MM.1S (cell line): Measurements from ENCODE around the gene MGAT5.

ENCODE experiments used
- DNase-seq: peaks from one replicate; pipeline ENCODE4 v3.0.0-alpha.2; 2015
- H2AFZ ChIP-seq: fragments of 300-600 bp; sonication (generic); 2 replicates; pipeline ENCODE4 v1.6.0; 2016; ENCODE audit warnings: antibody characterized with exemption, low read length
- H3F3A ChIP-seq: fragments of 300-600 bp; sonication (generic); 2 replicates; pipeline ENCODE4 v1.6.1; 2016; ENCODE audit warnings: mild to moderate bottlenecking, antibody characterized with exemption, low read length, moderate library complexity, mixed read lengths; ENCODE audit not compliant: insufficient read depth
- H3K27ac ChIP-seq: fragments of 300-600 bp; sonication (generic); 2 replicates; pipeline ENCODE4 v1.5.1; 2016; ENCODE audit warnings: mild to moderate bottlenecking, low read length
- H3K27me3 ChIP-seq: fragments of 300-600 bp; sonication (generic); replicated peaks from 2 replicates; pipeline ENCODE4 v1.6.0; 2016; ENCODE audit warnings: low read length; ENCODE audit not compliant: insufficient read depth
- H3K36me3 ChIP-seq: fragments of 300-600 bp; sonication (generic); replicated peaks from 2 replicates; pipeline ENCODE4 v1.6.1; 2016; ENCODE audit warnings: mild to moderate bottlenecking, low read length, mixed read lengths; ENCODE audit not compliant: insufficient read depth
- H3K4me1 ChIP-seq: fragments of 300-600 bp; sonication (generic); 2 replicates; pipeline ENCODE4 v1.6.1; 2016; ENCODE audit warnings: low read length, mixed read lengths
- H3K4me2 ChIP-seq: fragments of 300-600 bp; sonication (generic); 2 replicates; pipeline ENCODE4 v1.6.0; 2016; ENCODE audit warnings: low read depth, low read length
- H3K4me3 ChIP-seq: fragments of 300-600 bp; sonication (generic); 2 replicates; pipeline ENCODE4 v1.5.1; 2016; ENCODE audit warnings: low read length, mixed read lengths
- H3K79me2 ChIP-seq: fragments of 300-600 bp; sonication (generic); 2 replicates; pipeline ENCODE4 v1.6.1; 2016; ENCODE audit warnings: mixed run types, low read length, mixed read lengths
- H3K9ac ChIP-seq: fragments of 300-600 bp; sonication (generic); 2 replicates; pipeline ENCODE4 v1.6.1; 2016; ENCODE audit warnings: low read length, mixed read lengths
- H3K9me2 ChIP-seq: fragments of 300-600 bp; sonication (generic); replicated peaks from 2 replicates; pipeline ENCODE4 v1.6.1; 2016; ENCODE audit warnings: mild to moderate bottlenecking, low read length, mixed read lengths; ENCODE audit not compliant: insufficient read depth
- H3K9me3 ChIP-seq: fragments of 300-600 bp; sonication (generic); replicated peaks from 2 replicates; pipeline ENCODE4 v1.6.1; 2016; ENCODE audit warnings: mild to moderate bottlenecking, low read length, mixed read lengths; ENCODE audit not compliant: insufficient read depth
- H4K20me1 ChIP-seq: fragments of 300-600 bp; sonication (generic); 2 replicates; pipeline ENCODE4 v1.6.1; 2016; ENCODE audit warnings: mild to moderate bottlenecking, low read length, moderate library complexity, mixed read lengths; ENCODE audit not compliant: insufficient read depth
- CTCF ChIP-seq: fragments of 300-600 bp; sonication (generic); IDR thresholded peaks from 2 replicates; pipeline ENCODE4 v1.5.1; 2016; ENCODE audit warnings: antibody characterized with exemption, low read length, mixed read lengths
- EZH2 ChIP-seq: fragments of 300-600 bp; sonication (generic); optimal IDR thresholded peaks from 2 replicates; pipeline ENCODE3; 2017; ENCODE audit warnings: low read depth, mild to moderate bottlenecking, antibody characterized with exemption, low read length, mixed read lengths
- EZH2phosphoT487 ChIP-seq: fragments of 300-600 bp; sonication (generic); IDR thresholded peaks from 2 replicates; pipeline ENCODE4 v1.6.1; 2018; ENCODE audit warnings: antibody characterized with exemption, low read length

Gene MGAT5

GRCh38 chr2:134247679-134248078, 6.2 kb upstream of the MGAT5 start:
- H3K36me3 ChIP-seq = no peaks in the 10 kb centered on the region
- H3K9me2 ChIP-seq = no peaks in the 10 kb centered on the region
- no peak overlapping the region for H3K4me3 ChIP-seq
- peaks cover 98% of the 10 kb centered on the region for H3K79me2 ChIP-seq
- H4K20me1 ChIP-seq = peaks cover 42% of the 10 kb centered on the region
- no peak for TF ChIP-seq EZH2
- no peak for TF ChIP-seq EZH2phosphoT487
- no peak for TF ChIP-seq CTCF
- H3K27ac ChIP-seq = no peak overlapping the region
- peaks cover 75% of the 10 kb centered on the region for H3K4me1 ChIP-seq
- no peak overlapping the region for H3K4me2 ChIP-seq
- no peak overlapping the region for H2AFZ ChIP-seq
- DNase-seq = no peak
- no peaks in the 10 kb centered on the region for H3K9me3 ChIP-seq
- H3F3A ChIP-seq = peaks cover 2% of the 10 kb centered on the region; the same call in 1 of the 2 replicates
- no peak overlapping the region for H3K9ac ChIP-seq
- no peaks in the 10 kb centered on the region for H3K27me3 ChIP-seq

- Histone ChIP-seq H3K27me3 (no peaks in the 10 kb centered on the region), H3K27ac (no peak overlapping the region), H3K79me2 (peaks cover 89% of the 10 kb centered on the region), H3K9me2 (no peaks in the 10 kb centered on the region), H3F3A (peaks cover 13% of the 10 kb centered on the region), H3K9me3 (no peaks in the 10 kb centered on the region), H4K20me1 (peaks cover 52% of the 10 kb centered on the region), H3K4me2 (no peak overlapping the region), H2AFZ (no peak overlapping the region), H3K4me3 (no peak overlapping the region), H3K36me3 (no peaks in the 10 kb centered on the region), H3K4me1 (peaks cover 86% of the 10 kb centered on the region), H3K9ac (no peak overlapping the region)
- TF ChIP-seq CTCF (no peak), EZH2 (no peak), EZH2phosphoT487 (no peak)
- no peak for DNase-seq
These were observed 5.0 kb upstream of the MGAT5 start for GRCh38 chr2:134248913-134249312.

- no peaks in the 10 kb centered on the region for H3K9me2 ChIP-seq
- no peaks in the 10 kb centered on the region for H3K9me3 ChIP-seq
- no peak overlapping the region for H3K4me3 ChIP-seq
- no peak overlapping the region for H3K4me2 ChIP-seq
- peaks cover 16% of the 10 kb centered on the region for H3F3A ChIP-seq
- H3K4me1 ChIP-seq = peaks cover 90% of the 10 kb centered on the region
- TF ChIP-seq EZH2 = no peak
- no peak for TF ChIP-seq CTCF
- TF ChIP-seq EZH2phosphoT487 = no peak
- no peak for DNase-seq
- H3K27ac ChIP-seq = no peak overlapping the region
- peaks cover 89% of the 10 kb centered on the region for H3K79me2 ChIP-seq
- no peaks in the 10 kb centered on the region for H3K27me3 ChIP-seq
- H3K36me3 ChIP-seq = peaks cover 8% of the 10 kb centered on the region
- H3K9ac ChIP-seq = no peak overlapping the region
- no peak overlapping the region for H2AFZ ChIP-seq
- peaks cover 52% of the 10 kb centered on the region for H4K20me1 ChIP-seq
These were observed 4.1 kb upstream of the MGAT5 start for GRCh38 chr2:134249755-134250154.
